Stimulated activated CD8-positive, alpha-beta memory T cell treated with anti-CD3 and anti-CD28 coated beads, Interleukin-15, amount 100 ng/mL, for 24 hours (primary cell): ENCODE measurements around the gene NSD1.
"Not testable (repeated sequence)": the region's sequence is repeated elsewhere in the genome, so short reads cannot be mapped to it uniquely, and the experiment has no call there.

Experiments
- DNase-seq: peaks from one replicate; pipeline ENCODE4 v3.0.0-alpha.2; 2020; ENCODE audit warnings: low read depth

The NSD1 gene

DNA sequence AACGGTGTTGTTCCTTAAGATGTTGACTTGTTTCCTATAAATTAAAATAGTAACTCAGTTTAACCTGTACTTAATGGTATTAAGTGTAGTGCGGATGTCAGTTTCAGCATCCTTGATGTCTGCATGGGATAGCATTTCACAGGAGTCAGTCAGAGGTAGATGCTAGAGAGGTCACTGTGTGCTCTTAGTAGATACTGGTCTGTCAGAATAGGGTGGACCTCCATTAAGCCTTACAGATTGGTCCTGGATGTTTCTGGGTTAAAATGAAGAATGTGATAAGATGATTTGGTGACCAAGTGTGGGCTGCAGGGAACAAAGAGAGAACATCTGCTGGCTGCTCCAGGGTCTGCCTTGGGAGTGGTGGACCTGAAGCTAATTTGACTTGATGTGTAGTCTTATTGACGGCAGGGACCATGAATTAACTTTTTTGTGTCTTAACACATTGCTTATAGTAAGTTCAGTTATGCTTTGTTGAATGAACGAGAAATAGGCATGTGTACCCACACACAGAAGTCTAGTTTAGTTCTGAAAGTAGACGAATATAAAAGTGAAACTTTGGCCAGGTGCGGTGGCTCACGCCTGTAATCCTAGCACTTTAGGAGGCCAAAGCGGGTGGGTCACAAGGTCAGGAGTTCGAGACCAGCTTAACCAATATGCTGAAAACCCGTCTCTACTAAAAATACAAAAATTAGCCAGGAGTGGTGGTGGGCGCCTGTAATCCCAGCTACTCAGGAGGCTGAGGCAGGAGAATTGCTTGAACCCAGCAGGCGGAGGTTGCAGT, 157.4 kb downstream of the NSD1 start:
- no peak for DNase-seq

DNA sequence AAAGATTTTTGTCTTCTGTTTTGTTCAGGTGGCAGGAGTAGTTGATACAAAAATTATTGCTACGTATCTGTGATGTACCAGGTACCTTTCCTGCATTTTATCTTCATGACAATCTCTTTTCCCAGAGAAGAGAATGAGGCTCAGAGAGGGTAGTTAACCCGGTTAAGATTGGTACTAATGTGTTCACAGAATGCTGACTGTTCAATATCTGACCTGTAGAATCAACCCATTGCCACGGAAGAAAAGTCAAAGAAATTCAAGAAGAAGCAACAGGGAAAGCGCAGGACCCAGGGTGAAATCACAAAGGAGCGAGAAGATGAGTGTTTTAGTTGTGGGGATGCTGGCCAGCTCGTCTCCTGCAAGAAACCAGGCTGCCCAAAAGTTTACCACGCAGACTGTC, 158.2 kb downstream of the NSD1 start:
- no peak for DNase-seq

DNA sequence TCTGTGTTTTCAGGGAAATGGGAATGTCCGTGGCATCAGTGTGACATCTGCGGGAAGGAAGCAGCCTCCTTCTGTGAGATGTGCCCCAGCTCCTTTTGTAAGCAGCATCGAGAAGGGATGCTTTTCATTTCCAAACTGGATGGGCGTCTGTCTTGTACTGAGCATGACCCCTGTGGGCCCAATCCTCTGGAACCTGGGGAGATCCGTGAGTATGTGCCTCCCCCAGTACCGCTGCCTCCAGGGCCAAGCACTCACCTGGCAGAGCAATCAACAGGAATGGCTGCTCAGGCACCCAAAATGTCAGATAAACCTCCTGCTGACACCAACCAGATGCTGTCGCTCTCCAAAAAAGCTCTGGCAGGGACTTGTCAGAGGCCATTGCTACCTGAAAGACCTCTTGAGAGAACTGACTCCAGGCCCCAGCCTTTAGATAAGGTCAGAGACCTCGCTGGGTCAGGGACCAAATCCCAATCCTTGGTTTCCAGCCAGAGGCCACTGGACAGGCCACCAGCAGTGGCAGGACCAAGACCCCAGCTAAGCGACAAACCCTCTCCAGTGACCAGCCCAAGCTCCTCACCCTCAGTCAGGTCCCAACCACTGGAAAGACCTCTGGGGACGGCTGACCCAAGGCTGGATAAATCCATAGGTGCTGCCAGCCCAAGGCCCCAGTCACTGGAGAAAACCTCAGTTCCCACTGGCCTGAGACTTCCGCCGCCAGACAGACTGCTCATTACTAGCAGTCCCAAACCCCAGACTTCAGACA, 160.4 kb downstream of the NSD1 start:
- DNase-seq = no peak

DNA sequence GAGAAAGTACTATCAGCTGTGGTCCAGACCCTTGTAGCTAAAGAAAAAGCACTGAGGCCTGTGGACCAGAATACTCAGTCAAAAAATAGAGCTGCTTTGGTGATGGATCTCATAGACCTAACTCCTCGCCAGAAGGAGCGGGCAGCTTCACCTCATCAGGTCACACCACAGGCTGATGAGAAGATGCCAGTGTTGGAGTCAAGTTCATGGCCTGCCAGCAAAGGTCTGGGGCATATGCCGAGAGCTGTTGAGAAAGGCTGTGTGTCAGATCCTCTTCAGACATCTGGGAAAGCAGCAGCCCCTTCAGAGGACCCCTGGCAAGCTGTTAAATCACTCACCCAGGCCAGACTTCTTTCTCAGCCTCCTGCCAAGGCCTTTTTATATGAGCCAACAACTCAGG, 161.1 kb downstream of the NSD1 start:
- no peak for DNase-seq

DNA sequence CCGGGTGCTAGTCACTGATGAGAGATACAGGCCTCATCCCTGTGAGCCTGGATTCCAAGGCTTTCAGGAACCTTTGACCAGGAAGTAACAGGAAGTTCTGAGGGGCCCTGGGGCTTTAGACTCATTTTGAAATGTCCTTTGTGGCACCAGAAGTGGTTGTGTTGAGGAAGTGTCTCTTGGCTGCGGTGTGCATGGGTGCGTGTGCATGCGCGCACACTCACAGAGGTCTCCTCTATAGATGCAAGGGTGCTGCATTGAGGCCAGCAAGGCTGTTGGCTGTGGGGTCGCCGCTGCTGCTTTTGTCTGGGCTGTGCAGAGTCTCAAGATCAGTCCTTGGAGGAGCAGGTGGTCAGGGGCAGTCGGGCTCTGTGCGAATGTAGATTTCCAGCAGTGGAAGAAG, 162.4 kb downstream of the NSD1 start:
- DNase-seq = no peak

DNA sequence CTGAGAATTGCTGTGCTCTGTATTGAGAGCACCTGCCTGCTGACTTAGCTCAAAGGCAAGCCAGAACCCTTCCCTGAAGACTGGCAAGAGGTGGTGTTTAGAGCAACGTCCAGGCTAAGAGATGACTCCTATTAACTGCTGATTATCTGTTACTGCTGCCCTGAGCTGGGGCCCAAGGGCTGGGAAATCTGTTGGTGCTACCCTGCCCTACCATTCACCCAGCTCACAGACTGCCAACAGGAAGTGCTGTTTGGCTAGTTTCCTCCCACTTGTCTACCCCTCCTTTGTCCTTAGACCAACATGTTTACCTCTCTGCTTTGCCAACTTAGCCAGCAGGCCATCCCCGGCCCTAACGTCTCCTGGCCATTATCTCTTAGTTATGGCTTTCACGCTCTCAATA, 163.0 kb downstream of the NSD1 start:
- DNase-seq = no peak

DNA sequence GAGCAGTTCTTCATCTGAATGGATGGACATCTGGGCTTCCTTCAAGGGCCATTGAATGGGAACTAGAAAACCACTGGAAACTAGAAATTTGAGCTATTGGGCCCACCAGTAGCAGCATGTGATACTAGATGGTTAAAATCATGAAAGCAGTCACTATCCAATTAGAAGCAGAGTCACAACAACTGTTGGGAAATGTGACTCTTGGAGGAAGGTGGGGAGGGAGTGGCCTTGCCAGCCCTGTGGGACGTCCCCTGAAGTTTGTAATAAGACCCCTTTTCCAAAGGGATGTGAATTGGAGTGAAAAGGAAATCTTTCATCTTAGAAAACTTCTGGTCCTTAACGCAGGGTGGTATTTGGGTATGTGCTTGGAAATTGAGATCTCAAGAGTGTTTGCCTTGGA, 164.3 kb downstream of the NSD1 start:
- no peak for DNase-seq

DNA sequence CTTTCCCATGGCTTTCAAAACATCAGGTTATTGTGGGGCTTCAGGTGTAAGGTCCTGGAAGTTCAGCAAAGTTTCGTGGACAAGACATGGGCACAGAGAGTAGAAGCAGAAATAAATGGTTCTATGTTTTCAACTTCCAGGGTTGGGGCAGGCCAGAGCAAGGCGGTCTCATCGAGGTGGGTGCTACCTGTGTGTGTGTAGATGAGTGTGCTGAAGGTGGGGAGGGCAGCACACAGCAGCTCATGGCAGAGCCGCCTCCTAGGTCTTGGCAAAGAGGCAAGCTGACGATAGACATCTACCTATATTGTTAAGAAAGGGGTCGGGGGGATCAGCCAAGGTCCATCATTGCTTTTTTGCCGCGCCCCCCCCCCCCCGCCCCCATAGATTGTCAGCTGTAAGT, 166.1 kb downstream of the NSD1 start:
- DNase-seq = no peak

DNA sequence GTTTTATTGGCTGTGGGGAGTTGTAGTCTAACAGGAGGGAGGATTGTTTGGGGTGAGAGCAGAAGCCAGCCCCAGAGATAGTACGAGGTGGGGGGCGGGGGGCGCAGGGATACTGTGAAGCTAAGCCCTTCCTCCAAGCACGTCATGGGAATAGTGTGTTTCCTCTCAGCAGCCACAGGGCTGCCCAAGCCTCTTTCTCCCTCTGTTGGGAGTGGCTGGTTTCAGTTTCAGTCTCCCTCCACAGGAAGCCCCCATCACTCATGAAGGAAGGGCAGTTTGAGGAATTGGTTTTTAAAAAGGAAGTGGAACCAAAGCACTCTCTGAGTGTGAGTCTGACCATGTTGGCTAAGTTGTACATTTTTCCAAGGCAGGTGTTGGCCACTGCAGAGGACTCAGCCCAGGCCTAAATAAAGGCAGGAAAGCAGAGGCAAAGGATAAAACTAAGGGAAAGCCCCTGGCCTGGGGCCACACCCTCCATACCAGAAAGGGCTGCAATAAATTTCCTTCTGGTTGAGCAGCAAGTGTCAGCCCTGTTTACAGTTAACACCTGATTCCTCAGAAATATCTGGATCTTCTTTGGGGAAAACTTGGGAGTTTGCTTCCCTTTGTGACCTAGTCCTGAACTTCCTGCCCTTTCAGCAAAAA, 166.8 kb downstream of the NSD1 start:
- no peak for DNase-seq

DNA sequence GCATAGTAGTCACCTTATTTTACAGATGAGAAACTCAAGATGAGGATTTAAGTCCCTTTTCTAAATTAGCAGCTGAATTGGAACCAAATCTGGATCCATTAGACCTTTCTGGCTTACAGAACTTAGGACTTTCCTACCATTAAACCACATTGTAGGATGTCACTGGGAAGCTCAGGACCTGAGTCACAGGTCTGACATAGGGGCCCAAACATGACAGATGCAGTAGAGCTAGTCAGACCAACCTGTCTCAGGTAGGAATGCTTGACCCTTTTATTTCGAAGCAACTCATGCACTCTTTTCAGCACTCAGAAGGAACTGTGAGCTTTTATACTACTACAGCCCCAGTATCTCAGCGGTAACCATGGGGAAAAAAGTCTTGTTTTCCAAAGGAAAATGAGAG, 167.4 kb downstream of the NSD1 start:
- no peak for DNase-seq

DNA sequence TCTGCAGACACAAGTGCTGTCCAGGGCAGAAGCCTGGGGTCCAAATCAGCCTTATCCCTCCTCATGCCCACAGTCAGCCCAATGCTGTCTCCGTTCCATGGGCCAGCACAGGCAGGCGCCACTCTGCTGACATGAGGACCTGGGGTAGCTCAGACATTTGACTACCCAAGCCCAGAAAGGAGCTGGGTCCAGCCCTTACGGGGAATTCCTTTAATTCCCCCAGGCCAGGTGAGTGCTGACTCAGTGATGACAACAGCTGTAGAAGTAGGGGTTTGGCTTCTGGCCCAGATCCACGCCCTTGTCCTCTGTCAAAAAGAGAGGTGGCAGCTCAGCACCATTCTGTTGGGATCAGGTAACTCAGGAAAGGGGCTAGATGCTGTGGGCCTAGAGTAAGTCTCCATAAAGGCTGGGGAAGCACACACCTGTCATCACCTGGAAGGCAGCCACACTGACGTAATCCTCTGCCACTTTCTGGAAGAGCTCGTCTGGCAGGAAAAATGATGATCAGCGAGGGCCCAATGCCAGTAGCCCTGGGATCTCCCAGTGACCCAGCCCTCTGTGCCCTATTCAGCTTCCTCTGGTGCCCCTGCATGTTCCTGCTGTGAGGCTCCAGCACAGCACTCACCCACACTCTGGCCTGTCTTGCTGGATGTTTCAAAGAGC, 168.1 kb downstream of the NSD1 start:
- DNase-seq = no peak

DNA sequence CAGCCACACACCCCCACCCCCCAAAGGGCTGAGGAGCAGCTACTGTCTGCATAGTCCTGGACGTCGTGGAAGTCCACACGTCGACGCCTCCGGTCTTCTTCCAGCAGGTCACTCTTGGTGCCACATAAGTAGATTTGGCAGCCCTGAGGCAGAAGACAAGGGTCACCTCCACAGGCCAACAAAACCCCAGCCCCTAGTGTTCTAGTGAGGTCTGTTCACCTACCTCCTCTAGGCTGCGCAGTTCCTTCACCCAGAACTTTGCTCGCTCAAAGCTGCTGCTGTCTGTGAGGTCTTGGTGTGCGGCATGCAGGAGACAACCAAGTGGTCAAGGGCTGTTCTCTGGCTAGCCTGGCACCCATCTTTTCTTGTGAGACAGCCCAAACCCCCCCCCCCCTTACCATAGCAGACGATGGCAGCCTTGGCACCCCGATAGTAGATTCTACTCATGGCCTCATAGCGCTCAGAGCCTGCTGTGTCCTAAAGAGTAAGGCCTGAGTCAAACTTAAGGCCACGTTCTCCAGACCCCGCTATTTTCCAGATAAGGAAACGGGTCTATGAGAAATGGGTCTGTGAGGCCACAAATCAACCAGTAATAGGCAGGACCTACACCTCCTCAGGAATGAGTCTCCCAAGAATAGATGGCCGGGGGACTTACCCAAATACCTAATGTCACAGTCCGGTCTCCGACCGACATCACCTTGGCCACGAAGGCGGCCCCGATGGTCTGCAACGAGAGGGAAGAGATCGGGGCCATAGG, 169.0 kb downstream of the NSD1 start:
- DNase-seq = no peak

DNA sequence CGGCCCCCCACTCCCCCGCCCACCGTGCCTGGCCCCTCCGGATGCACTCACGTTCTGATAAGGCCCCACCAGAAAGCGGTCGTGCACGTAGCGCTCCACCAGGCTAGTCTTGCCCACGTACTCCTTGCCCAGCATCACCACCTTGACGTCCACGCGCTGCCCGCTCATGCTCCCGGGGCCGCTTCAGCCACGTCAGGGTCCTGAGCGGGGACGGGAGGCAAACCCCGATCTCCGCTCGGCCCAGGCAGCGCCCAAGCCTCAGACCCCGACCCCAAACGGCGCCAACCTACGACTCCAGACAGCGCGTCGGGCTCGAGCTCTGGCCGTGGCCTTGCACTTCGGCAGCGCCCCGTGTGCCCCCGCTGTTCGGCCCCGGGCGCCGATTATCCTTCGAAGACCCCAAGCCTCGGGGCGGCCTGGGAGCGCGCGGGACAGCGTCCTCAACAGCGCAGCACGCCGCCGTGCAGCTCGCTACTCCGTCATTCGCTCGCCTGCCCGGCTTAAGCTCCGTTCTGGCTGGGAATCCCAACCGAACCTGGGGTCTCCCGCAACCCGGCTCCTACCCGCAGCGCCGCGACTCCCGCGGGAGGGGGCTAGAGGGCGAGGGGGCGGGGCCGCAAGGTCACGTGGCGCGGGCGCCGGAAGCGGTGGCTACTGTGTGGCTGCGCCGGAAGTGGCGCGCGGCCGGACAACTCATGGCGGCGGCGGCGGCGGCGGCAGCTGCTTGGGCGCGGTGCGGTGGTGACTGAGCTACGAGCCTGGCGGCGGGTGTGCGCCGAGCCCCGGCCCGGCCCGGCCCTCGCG, 169.8 kb downstream of the NSD1 start, which contains the start of the genes PRELID1 and RAB24:
PRELID1 (plus strand) TSS at position 679 of the 804 bp plus-strand sequence. CDS start 187 bp downstream, outside the sequence.
RAB24 (minus strand) TSS at position 599 of the 804 bp plus-strand sequence; CDS start at position 168, 431 bp downstream.
- DNase-seq = peak; percentile 89

DNA sequence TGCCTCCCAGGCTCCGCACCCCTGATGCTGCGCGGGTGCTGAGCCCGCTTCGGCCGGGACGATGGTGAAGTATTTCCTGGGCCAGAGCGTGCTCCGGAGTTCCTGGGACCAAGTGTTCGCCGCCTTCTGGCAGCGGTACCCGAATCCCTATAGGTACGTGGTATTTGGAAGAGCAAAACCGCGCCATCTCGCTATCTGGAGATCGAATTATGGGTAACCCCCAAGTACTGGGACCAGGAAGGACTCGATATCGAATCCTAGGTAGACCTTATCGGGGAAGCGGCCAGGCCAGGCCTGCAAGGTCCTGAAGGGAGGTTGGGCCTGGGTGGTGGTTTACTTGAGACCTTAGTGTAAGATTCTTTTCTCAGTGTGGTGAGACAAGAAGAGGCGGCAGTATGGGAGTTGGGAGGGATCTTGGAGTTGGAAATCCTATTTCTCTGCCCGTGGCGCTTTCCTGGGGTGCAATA, 170.4 kb downstream of the NSD1 start:
- DNase-seq = no peak

DNA sequence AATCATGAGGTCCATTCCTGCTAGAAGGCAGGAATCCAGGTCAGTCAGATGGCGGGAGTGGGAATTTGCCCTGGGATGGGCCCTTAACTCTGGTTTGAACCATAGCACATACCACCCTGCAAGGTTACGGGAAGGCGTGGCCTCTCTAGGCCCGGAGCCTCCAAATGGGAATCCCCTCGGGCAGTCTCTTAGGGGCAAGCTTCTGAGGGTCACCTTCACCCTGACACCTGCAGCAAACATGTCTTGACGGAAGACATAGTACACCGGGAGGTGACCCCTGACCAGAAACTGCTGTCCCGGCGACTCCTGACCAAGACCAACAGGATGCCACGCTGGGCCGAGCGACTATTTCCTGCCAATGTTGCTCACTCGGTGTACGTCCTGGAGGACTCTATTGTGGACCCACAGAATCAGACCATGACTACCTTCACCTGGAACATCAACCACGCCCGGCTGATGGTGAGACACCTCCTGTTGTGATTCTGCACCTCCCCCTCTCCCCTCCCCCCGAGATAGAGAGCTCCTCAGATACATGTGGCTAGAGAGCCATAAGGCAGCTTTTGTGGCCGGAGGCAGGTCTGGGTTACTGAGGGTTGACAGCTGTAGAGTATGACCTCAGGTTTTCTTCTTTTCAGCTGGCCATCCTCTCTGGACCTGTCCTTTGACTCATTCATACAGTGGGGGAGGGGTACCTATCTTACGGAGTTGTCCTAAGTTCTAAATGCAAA, 171.0 kb downstream of the NSD1 start:
- no peak for DNase-seq

DNA sequence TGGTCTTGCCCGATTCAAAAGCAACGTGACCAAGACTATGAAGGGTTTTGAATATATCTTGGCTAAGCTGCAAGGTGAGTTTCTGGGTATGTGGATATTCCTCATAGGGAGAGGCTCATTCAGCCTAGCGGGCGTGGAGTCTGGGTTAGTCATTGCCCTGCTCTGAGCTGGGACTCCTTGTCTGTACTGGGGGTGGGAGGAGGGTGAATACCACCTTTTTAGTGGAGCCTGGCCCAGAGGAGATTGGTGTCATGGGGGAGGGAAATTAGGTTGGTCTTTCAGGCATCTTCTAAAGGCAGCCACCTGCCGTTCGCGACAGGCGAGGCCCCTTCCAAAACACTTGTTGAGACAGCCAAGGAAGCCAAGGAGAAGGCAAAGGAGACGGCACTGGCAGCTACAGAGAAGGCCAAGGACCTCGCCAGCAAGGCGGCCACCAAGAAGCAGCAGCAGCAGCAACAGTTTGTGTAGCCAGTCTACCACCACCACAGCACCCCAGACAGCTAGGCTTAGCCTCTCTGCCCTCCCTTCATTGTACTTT, 172.6 kb downstream of the NSD1 start:
- DNase-seq = not testable (repeated sequence)

DNA sequence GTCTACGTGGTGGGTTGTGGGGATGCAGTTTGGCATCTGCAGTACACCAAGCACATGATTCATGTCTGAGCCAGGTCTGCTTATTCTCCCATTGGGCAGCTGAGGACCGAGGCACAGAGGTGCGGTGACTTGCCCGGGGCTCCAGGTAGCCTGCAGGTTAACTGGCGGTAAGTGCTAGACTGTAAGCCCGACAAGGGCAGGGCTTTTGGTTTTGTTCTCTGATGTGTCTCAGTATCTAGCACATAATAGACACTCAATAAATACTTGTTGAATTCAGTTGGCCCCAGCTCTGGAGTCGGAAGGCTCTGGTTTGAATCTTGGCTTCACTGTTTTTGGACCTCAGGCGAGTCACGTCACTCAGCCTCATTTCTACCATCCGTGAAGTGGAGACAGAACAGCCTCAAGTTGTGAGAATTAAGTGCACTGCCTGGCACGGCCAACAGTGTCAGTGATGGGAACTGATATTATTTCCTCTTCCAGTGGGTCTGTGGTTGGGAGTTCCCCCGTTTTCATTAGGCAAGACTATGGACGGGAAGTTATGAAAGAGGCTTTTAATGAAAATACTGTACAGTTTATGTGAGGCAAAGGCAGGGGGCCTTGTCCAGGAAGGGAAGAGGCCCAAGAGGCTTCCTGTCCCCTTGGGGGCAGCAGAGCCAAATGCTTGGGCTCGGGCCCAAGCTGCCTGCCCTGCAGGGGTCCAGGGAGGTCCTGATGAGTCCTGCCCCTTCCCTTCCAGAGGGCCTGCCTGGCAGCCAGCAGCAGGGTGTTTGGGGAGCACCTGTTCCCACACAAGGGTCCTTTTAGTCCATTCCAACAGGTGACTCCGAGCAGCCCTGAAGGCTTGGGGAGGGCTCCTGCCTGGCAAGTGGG, 173.3 kb downstream of the NSD1 start:
- DNase-seq = no peak

DNA sequence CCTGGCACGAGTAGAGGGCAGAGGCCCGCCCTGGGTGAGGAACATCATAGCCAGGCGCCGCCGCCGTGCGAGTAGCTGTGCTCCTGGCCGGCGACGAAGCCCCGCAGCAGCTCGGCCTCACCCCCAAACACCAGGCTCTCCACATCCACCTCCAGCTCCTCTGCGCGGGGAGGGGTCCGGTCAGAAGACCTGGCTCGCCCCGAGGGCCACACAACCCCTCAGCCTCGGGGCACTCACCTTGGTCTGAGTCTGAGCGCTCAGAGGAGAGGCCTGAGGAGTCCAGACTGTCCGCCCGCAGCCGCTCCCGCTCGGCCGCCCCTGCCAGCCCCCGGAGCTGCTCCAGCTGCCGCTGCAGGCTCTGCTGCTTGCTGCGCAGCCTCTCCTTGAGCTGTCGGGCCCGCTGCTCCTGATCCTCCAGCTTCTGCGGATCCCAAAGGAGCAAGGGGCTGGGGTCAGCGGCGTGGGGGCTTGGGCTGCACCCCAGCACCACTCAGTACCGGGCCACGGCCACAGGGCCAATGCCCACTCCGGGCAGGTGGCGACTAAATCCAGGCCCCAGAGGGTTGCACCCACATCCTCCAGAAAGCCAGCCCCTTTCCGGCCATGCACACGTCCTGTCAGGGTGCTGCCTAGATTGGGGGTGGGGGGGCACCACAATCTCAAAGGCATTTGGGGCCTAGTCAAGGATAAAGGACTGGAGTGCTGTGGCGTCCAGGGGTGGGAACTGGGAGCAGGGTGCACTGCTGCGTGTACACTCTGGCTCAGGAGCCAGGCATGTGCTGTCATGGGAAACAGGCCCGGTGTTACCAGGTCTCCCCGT, 174.2 kb downstream of the NSD1 start:
- DNase-seq = no peak
